K562 (cell line): Measurements from ENCODE around the gene OR10A2.

Experiments used
- BRF2 ChIP-seq: IDR thresholded peaks from 3 replicates; pipeline ENCODE4 v1.6.1; 2011; ENCODE audit warnings: borderline replicate concordance, mild to moderate bottlenecking; ENCODE audit not compliant: insufficient read length, insufficient read depth
- CAMTA2 ChIP-seq: fragments of 250-450 bp; sonication (Bioruptor Pico); conservative IDR thresholded peaks from 2 replicates; pipeline ENCODE4 v1.5.1; 2022
- ETV6 ChIP-seq, 3 experiments: fragments of 150-350 bp in 1 of 3; sonication (generic) in 1 of 3; formaldehyde crosslinking in 1 of 3; IDR thresholded peaks; 2 replicates each; pipeline versions ENCODE4 v1.6.1 to v1.8.0; 2014 to 2022; ENCODE audit warnings: borderline replicate concordance in 2 of 3, low read depth in 2 of 3, antibody characterized with exemption in 1 of 3, low read length in 1 of 3, mild to moderate bottlenecking in 1 of 3, missing genetic modification reagents in 1 of 3
- EZH2 ChIP-seq: IDR thresholded peaks from 2 replicates; pipeline ENCODE4 v1.6.1; 2012; ENCODE audit warnings: low read depth, mild to moderate bottlenecking, inconsistent platforms, low read length, borderline replicate concordance
- FOS ChIP-seq: IDR thresholded peaks from 3 replicates; pipeline ENCODE4 v1.6.1; 2011; ENCODE audit not compliant: insufficient read length; ENCODE audit errors: extremely low read depth
- FOXM1 ChIP-seq, 2 experiments: fragments of 450-650 bp in 1 of 2; sonication (generic) in 1 of 2; formaldehyde crosslinking in 1 of 2; IDR thresholded peaks; 2 replicates each; pipeline versions ENCODE4 v1.6.1 to v1.9.0; 2017 to 2022; ENCODE audit warnings: low read depth in 2 of 2, mild to moderate bottlenecking in 2 of 2, missing genetic modification reagents in 1 of 2, moderate library complexity in 1 of 2
- GTF2E2 ChIP-seq: fragments of 200-800 bp; sonication (Bioruptor generic); IDR thresholded peaks from 2 replicates; pipeline ENCODE4 v1.6.1; 2016; ENCODE audit warnings: missing genetic modification characterization, missing compliant biosample characterization
- HDGF ChIP-seq: fragments of 450-650 bp; IDR thresholded peaks from 2 replicates; pipeline ENCODE4 v1.6.1; 2016
- RBM39 ChIP-seq: fragments of 200-400 bp; formaldehyde crosslinking; optimal IDR thresholded peaks from 2 replicates; pipeline ENCODE3; 2018; ENCODE audit warnings: low read depth, low read length
- RFX5 ChIP-seq: IDR thresholded peaks from 2 replicates; pipeline ENCODE4 v1.6.1; 2011; ENCODE audit warnings: low read depth, mild to moderate bottlenecking, improper control_type of control experiment, low read length
- ZNF449 ChIP-seq: fragments of 250-450 bp; sonication (Bioruptor Pico); IDR thresholded peaks from 2 replicates; pipeline ENCODE4 v1.8.0; 2022; ENCODE audit warnings: moderate library complexity, mild to moderate bottlenecking, inconsistent platforms
- ZNF76 ChIP-seq: fragments of 250-450 bp; sonication (Bioruptor Pico); IDR thresholded peaks from 2 replicates; pipeline ENCODE4 v1.4.0; 2020; ENCODE audit warnings: mild to moderate bottlenecking, moderate library complexity, borderline replicate concordance

GRCh38 chr11:6818967-6819366 is 43.9 kb upstream of the OR10A2 start:
- no peak for TF ChIP-seq ETV6 (IDR thresholded peaks at IDR 0.05; ENCODE audit: borderline replicate concordance in 1 of 2, low read depth in 2 of 2, low read length in 1 of 2)
- no peak for TF ChIP-seq ETV6 (CRISPR knock-in tag; IDR thresholded peaks at IDR 0.05; ENCODE audit: borderline replicate concordance)
- TF ChIP-seq ZNF449 (CRISPR knock-in tag), result no peak
- TF ChIP-seq BRF2, result no peak
- no peak for TF ChIP-seq GTF2E2 (tag)
- TF ChIP-seq ZNF76 (CRISPR knock-in tag), result no peak
- TF ChIP-seq RFX5, result no peak
- no peak for TF ChIP-seq EZH2
- TF ChIP-seq FOS, result no peak
- no peak for TF ChIP-seq CAMTA2
- no peak for TF ChIP-seq FOXM1 (IDR thresholded peaks at IDR 0.05; ENCODE audit: low read depth)
- TF ChIP-seq FOXM1 (CRISPR knock-in tag; IDR thresholded peaks at IDR 0.05; ENCODE audit: low read depth), result no peak
- TF ChIP-seq RBM39, result no peak
- no peak for TF ChIP-seq HDGF
